ENCODE data around the gene KCNE5.
"Not testable (repeated sequence)": the region's sequence is repeated elsewhere in the genome, so short reads cannot be mapped to it uniquely, and the experiment has no call there.

KCNE5 gene

GRCh38 chrX:109601486-109601885, 23.5 kb downstream of the KCNE5 start:
- no peak for DNase-seq

- DNase-seq, result no peak
Observed at GRCh38 chrX:109600237-109600651, 24.7 kb downstream of the KCNE5 start.

- DNase-seq, result no peak
Observed at GRCh38 chrX:109596015-109596414, 29.0 kb downstream of the KCNE5 start.

- no peak for DNase-seq
Observed at GRCh38 chrX:109590176-109590575, 34.8 kb downstream of the KCNE5 start.

GRCh38 chrX:109585488-109585887, 39.5 kb downstream of the KCNE5 start:
- no peak for DNase-seq

- DNase-seq, result no peak
Observed at GRCh38 chrX:109578916-109579315, 46.1 kb downstream of the KCNE5 start.

- DNase-seq, result no peak
Observed at GRCh38 chrX:109577055-109577454, 47.9 kb downstream of the KCNE5 start.

- not testable (repeated sequence) for DNase-seq
Observed at GRCh38 chrX:109576083-109576482, 48.9 kb downstream of the KCNE5 start.
